ENCODE data around the gene RPRML.

GRCh38 chr17:46978489-46979146 is 435 bp downstream of the RPRML start:
- no peak for TF ChIP-seq EZH2 (IDR thresholded peaks at IDR 0.05; ENCODE audit: insufficient read depth, poor library complexity, severe bottlenecking)
- TF ChIP-seq EZH2phosphoT487 (IDR thresholded peaks at IDR 0.05; ENCODE audit: insufficient read depth, low read depth), result 0 out of 2 replicates have a peak, but pooled peaks have one; percentile 44
